IMR-90 (cell line): Measurements from ENCODE around the gene ARHGAP15. TPM values are rescaled to one million over a fixed set of nuclear protein-coding genes. Genes with fewer than 3 reads are reported as not detected.

ENCODE experiments used
- ATAC-seq: fragments of 200-7000 bp; cut with Tn5 transposase; 2 replicates; pipeline ENCODE4 v1.9.1; 2020; ENCODE audit warnings: low read depth, mild to moderate bottlenecking, moderate library complexity
- BruUV-seq: library from RNA; stranded (reverse); fragments of 400-500 nt; replicated peaks from 2 replicates; lab custom pipeline; 2021; lab: Mats Ljungman, UMichigan
- CTCF ChIA-PET: fragments of 300-600 bp; formaldehyde crosslinking; extraction: SDS; loops from one replicate; lab custom pipeline; 2021; ENCODE audit warnings: antibody characterized with exemption; lab: Yijun Ruan, JAX
- POLR2A ChIA-PET: fragments of 300-600 bp; sonication (Branson Sonifier 250); formaldehyde crosslinking; loops from one replicate; lab custom pipeline; 2022; ENCODE audit warnings: antibody characterized with exemption; ENCODE audit not compliant: unreplicated experiment; lab: Charles Lee
- DNase-seq: peaks from one replicate; pipeline ENCODE4 v3.0.0; 2013
- H2AFZ ChIP-seq: replicated peaks from 2 replicates; pipeline ENCODE3; 2013; ENCODE audit warnings: low read length, mild to moderate bottlenecking; ENCODE audit not compliant: poor library complexity
- H2AK5ac ChIP-seq: 2 replicates; pipeline ENCODE4 v1.6.1; 2013; ENCODE audit warnings: low read depth, low read length, inconsistent platforms
- H2AK9ac ChIP-seq: replicated peaks from 2 replicates; pipeline ENCODE3; 2013; ENCODE audit warnings: mild to moderate bottlenecking, low read depth, low read length, moderate library complexity; ENCODE audit not compliant: poor library complexity
- H2BK120ac ChIP-seq: 2 replicates; pipeline ENCODE4 v1.6.1; 2013; ENCODE audit warnings: low read depth, low read length, inconsistent platforms
- H2BK15ac ChIP-seq: 3 replicates; pipeline ENCODE4 v1.6.1; 2013; ENCODE audit warnings: low read depth, low read length, inconsistent platforms
- H2BK20ac ChIP-seq: 2 replicates; pipeline ENCODE4 v1.6.1; 2013; ENCODE audit warnings: low read depth, mild to moderate bottlenecking, inconsistent platforms, low read length, moderate library complexity
- H2BK5ac ChIP-seq: 2 replicates; pipeline ENCODE4 v1.6.1; 2013; ENCODE audit warnings: mild to moderate bottlenecking, low read depth, low read length, inconsistent platforms; ENCODE audit not compliant: poor library complexity, severe bottlenecking
- H3K14ac ChIP-seq: replicated peaks from 2 replicates; pipeline ENCODE4 v1.6.1; 2013; ENCODE audit warnings: low read depth, low read length, inconsistent platforms
- H3K18ac ChIP-seq: 2 replicates; pipeline ENCODE4 v1.6.1; 2013; ENCODE audit warnings: low read depth, low read length, control low read depth
- H3K23ac ChIP-seq: 2 replicates; pipeline ENCODE4 v1.6.1; 2013; ENCODE audit warnings: low read depth, low read length, inconsistent platforms
- H3K27ac ChIP-seq: 2 replicates; pipeline ENCODE4 v1.5.1; 2013; ENCODE audit warnings: mild to moderate bottlenecking, control low read depth, low read length; ENCODE audit not compliant: insufficient read depth
- H3K27me3 ChIP-seq: 2 replicates; pipeline ENCODE4 v1.6.1; 2013; ENCODE audit warnings: low read length; ENCODE audit not compliant: control insufficient read depth, insufficient read depth
- H3K36me3 ChIP-seq: 2 replicates; pipeline ENCODE4 v1.6.1; 2013; ENCODE audit warnings: low read length, mixed read lengths; ENCODE audit not compliant: control insufficient read depth, insufficient read depth
- H3K4ac ChIP-seq: 2 replicates; pipeline ENCODE4 v1.6.1; 2013; ENCODE audit warnings: low read depth, low read length, inconsistent platforms
- H3K4me1 ChIP-seq: 2 replicates; pipeline ENCODE4 v1.6.1; 2013; ENCODE audit warnings: low read length, mixed read lengths; ENCODE audit not compliant: control insufficient read depth, insufficient read depth
- H3K4me2 ChIP-seq: 2 replicates; pipeline ENCODE4 v1.6.1; 2013; ENCODE audit warnings: low read depth, mild to moderate bottlenecking, control low read depth, low read length, moderate library complexity
- H3K4me3 ChIP-seq: 2 replicates; pipeline ENCODE4 v1.5.1; 2013; ENCODE audit warnings: low read depth, mild to moderate bottlenecking, control low read depth, low read length, moderate library complexity; ENCODE audit not compliant: insufficient read depth
- H3K56ac ChIP-seq: 2 replicates; pipeline ENCODE4 v1.6.1; 2013; ENCODE audit warnings: low read length, inconsistent platforms; ENCODE audit not compliant: insufficient read depth; ENCODE audit errors: extremely low read depth
- H3K79me1 ChIP-seq, 2 experiments: 2 replicates each; pipeline ENCODE4 v1.6.1; 2013; ENCODE audit warnings: low read length in 2 of 2, inconsistent platforms in 1 of 2, low read depth in 1 of 2
- H3K9ac ChIP-seq: 2 replicates; pipeline ENCODE4 v1.6.1; 2013; ENCODE audit warnings: low read depth, low read length, control low read depth
- H3K9me1 ChIP-seq: 2 replicates; pipeline ENCODE4 v1.6.1; 2013; ENCODE audit warnings: low read length, inconsistent platforms; ENCODE audit not compliant: insufficient read depth
- H3K9me3 ChIP-seq: 2 replicates; pipeline ENCODE4 v1.6.1; 2013; ENCODE audit warnings: low read length; ENCODE audit not compliant: control insufficient read depth, insufficient read depth
- H4K20me1 ChIP-seq: 2 replicates; pipeline ENCODE4 v1.6.1; 2013; ENCODE audit warnings: low read length, inconsistent platforms; ENCODE audit not compliant: insufficient read depth
- H4K5ac ChIP-seq: 2 replicates; pipeline ENCODE4 v1.6.1; 2013; ENCODE audit warnings: mild to moderate bottlenecking, low read depth, low read length, control low read depth
- H4K8ac ChIP-seq, 2 experiments: 2 replicates each; pipeline ENCODE4 v1.6.1; 2013; ENCODE audit warnings: low read depth in 2 of 2, low read length in 2 of 2, control low read depth in 1 of 2, inconsistent platforms in 1 of 2
- H4K91ac ChIP-seq: 2 replicates; pipeline ENCODE4 v1.6.1; 2013; ENCODE audit warnings: low read depth, low read length, inconsistent platforms; ENCODE audit not compliant: insufficient read depth
- BHLHE40 ChIP-seq: fragments of 150-350 bp; IDR thresholded peaks from 2 replicates; pipeline ENCODE4 v1.6.1; 2016; ENCODE audit warnings: mild to moderate bottlenecking, low read depth, low read length
- CEBPB ChIP-seq: IDR thresholded peaks from 2 replicates; pipeline ENCODE4 v1.6.1; 2012; ENCODE audit warnings: low read depth, low read length, improper control_type of control experiment
- CHD1 ChIP-seq: IDR thresholded peaks from 2 replicates; pipeline ENCODE4 v1.6.1; 2012; ENCODE audit warnings: low read depth, low read length, improper control_type of control experiment
- CTCF ChIP-seq: conservative IDR thresholded peaks from 2 replicates; pipeline ENCODE4 v1.5.1; 2012; ENCODE audit warnings: mild to moderate bottlenecking, low read depth, low read length, improper control_type of control experiment
- FOS ChIP-seq: fragments of 150-350 bp; IDR thresholded peaks from 2 replicates; pipeline ENCODE4 v1.6.1; 2016; ENCODE audit warnings: low read depth, low read length
- MAFK ChIP-seq: IDR thresholded peaks from 2 replicates; pipeline ENCODE4 v1.6.1; 2012; ENCODE audit warnings: low read depth, low read length, improper control_type of control experiment
- MAZ ChIP-seq: IDR thresholded peaks from 2 replicates; pipeline ENCODE4 v1.6.1; 2012; ENCODE audit warnings: low read depth, mild to moderate bottlenecking, low read length, improper control_type of control experiment, moderate library complexity, borderline replicate concordance
- MXI1 ChIP-seq: IDR thresholded peaks from 2 replicates; pipeline ENCODE4 v1.6.1; 2012; ENCODE audit warnings: low read depth, mild to moderate bottlenecking, low read length, moderate library complexity, borderline replicate concordance
- NFE2L2 ChIP-seq: fragments of 150-350 bp; IDR thresholded peaks from 2 replicates; pipeline ENCODE4 v1.6.1; 2016; ENCODE audit warnings: low read depth, mild to moderate bottlenecking, low read length
- POLR2A ChIP-seq: IDR thresholded peaks from 2 replicates; pipeline ENCODE4 v1.6.1; 2012; ENCODE audit warnings: mild to moderate bottlenecking, low read depth, low read length
- RAD21 ChIP-seq: IDR thresholded peaks from 2 replicates; pipeline ENCODE4 v1.6.1; 2012; ENCODE audit warnings: low read length, improper control_type of control experiment
- RCOR1 ChIP-seq: IDR thresholded peaks from 2 replicates; pipeline ENCODE4 v1.6.1; 2012; ENCODE audit warnings: mild to moderate bottlenecking, low read length, improper control_type of control experiment; ENCODE audit not compliant: insufficient replicate concordance
- RFX5 ChIP-seq: IDR thresholded peaks from 2 replicates; pipeline ENCODE4 v1.8.0; 2012; ENCODE audit warnings: low read depth, mild to moderate bottlenecking, low read length, moderate library complexity
- SMC3 ChIP-seq: fragments of 150-350 bp; IDR thresholded peaks from 2 replicates; pipeline ENCODE4 v1.6.1; 2016; ENCODE audit warnings: low read depth, mild to moderate bottlenecking, antibody characterized with exemption, low read length, moderate library complexity
- USF2 ChIP-seq: fragments of 150-350 bp; IDR thresholded peaks from 2 replicates; pipeline ENCODE4 v1.6.1; 2017; ENCODE audit warnings: mild to moderate bottlenecking, antibody characterized with exemption, low read length, low read depth
- WGBS, 2 experiments: methylation state at CpG; one replicate each; pipeline versions ENCODE4 v1.1.5 to v1.1.7; 2013; ENCODE audit warnings: missing lambda C conversion rate in 2 of 2; ENCODE audit not compliant: insufficient read length in 1 of 2; ENCODE audit errors: extremely low coverage in 2 of 2; 5-methylcytosine and 5-hydroxymethylcytosine counted together
- dilution Hi-C: fragments of 300-500 bp; cut with HindIII; formaldehyde crosslinking; loops from one replicate; pipeline ENCODE4 v1.14.3; 2018; ENCODE audit warnings: low sequenced_read_pairs; ENCODE audit not compliant: unreplicated experiment
- in situ Hi-C: fragments of 300-500 bp; cut with MboI; formaldehyde crosslinking; loops from 3 replicates; pipeline ENCODE4 v1.14.3; 2019; ENCODE audit warnings: low sequenced_read_pairs, inconsistent platforms, mixed read lengths
- intact Hi-C: fragments of 100-400 bp; cut with micrococcal nuclease; formaldehyde crosslinking; loops from 2 replicates; pipeline ENCODE4 v1.10.0; 2022
- polyA plus RNA-seq, 3 experiments: library from polyadenylated mRNA; depleted of rRNA; stranded (reverse); fragments of >200 nt; gene quantifications; 2 replicates each; pipeline ENCODE4 v1.2.3, GENCODE V29; 2012; ENCODE audit warnings: low replicate concordance in 1 of 3
- total RNA-seq: library from RNA; depleted of rRNA; stranded (reverse); fragments of >200 nt; gene quantifications from 2 replicates; pipeline ENCODE4 v1.2.3, GENCODE V29; 2012
- TF ChIP-seq, protein P1 (sequence below): fragments of 150-350 bp; IDR thresholded peaks from 2 replicates; pipeline ENCODE4 v1.6.1; 2016; ENCODE audit warnings: low read depth, mild to moderate bottlenecking, low read length, moderate library complexity, borderline replicate concordance

The ARHGAP15 gene
- total and polyA plus RNA-seq, 2 of the 4 experiments (the other 2 are of a cell fraction), result not detected

DNA sequence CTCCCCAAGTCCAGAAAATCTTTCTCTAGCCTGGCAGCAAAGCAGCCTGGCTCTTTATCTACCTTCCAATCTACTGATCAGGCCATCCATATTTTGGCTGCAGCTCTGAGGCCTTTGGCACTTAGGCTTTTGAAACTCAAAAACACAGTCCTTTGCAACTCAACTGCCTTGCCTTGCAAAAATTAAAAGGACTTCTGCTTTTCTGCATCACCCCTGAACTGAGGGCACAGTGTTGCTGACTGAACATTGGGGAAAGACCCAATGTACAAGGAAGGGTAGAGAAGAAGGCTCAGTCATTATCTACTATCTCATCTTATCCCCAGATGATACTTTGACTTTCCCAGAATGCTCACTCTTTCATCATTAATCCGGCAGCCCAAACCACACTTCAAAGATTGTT, 625.5 kb downstream of the ARHGAP15 start:
- no peaks in the 10 kb centered on the region for H3K36me3 ChIP-seq
- DNase-seq, result no peak
- no peak for ATAC-seq
- no peaks in the 10 kb centered on the region for H3K9me1 ChIP-seq
- H3K14ac ChIP-seq, result no peak overlapping the region
- TF ChIP-seq MAZ, result no peak
- TF ChIP-seq NFE2L2, result no peak
- no peak for TF ChIP-seq POLR2A
- no peak for TF ChIP-seq RAD21
- no peak for TF ChIP-seq RFX5
- TF ChIP-seq MXI1, result no peak
- TF ChIP-seq CEBPB, result no peak
- no peak for TF ChIP-seq CHD1
- no peak for TF ChIP-seq USF2
- no peak for TF ChIP-seq SMC3
- TF ChIP-seq, protein P1, sequence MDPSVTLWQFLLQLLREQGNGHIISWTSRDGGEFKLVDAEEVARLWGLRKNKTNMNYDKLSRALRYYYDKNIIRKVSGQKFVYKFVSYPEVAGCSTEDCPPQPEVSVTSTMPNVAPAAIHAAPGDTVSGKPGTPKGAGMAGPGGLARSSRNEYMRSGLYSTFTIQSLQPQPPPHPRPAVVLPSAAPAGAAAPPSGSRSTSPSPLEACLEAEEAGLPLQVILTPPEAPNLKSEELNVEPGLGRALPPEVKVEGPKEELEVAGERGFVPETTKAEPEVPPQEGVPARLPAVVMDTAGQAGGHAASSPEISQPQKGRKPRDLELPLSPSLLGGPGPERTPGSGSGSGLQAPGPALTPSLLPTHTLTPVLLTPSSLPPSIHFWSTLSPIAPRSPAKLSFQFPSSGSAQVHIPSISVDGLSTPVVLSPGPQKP, result no peak
- TF ChIP-seq MAFK, result no peak
- no peak for TF ChIP-seq FOS
- no peak for TF ChIP-seq BHLHE40
- TF ChIP-seq CTCF, result no peak
- no peak for TF ChIP-seq RCOR1
- no peak overlapping the region for H2AK5ac ChIP-seq
- H4K91ac ChIP-seq, result no peak overlapping the region
- POLR2A ChIA-PET, result no interaction called here
- H2BK20ac ChIP-seq, result no peak overlapping the region
- no peak overlapping the region for H2AK9ac ChIP-seq
- no peak overlapping the region for H3K27ac ChIP-seq
- H2BK15ac ChIP-seq, result no peak overlapping the region
- H2BK5ac ChIP-seq, result no peak overlapping the region
- H3K56ac ChIP-seq, result no peak overlapping the region
- H3K4me1 ChIP-seq, result no peaks in the 10 kb centered on the region
- in situ Hi-C loops, result no loop called here
- H3K18ac ChIP-seq, result no peak overlapping the region
- H2AFZ ChIP-seq, result no peak overlapping the region
- H3K4me2 ChIP-seq, result no peak overlapping the region
- H3K27me3 ChIP-seq, result no peaks in the 10 kb centered on the region
- H3K79me1 ChIP-seq, result no peaks in the 10 kb centered on the region
- CTCF ChIA-PET, result no interaction called here
- H3K9me3 ChIP-seq, result no peaks in the 10 kb centered on the region
- no peak overlapping the region for H4K5ac ChIP-seq
- H3K4ac ChIP-seq, result no peak overlapping the region
- H4K20me1 ChIP-seq, result no peaks in the 10 kb centered on the region
- H3K23ac ChIP-seq, result no peak overlapping the region
- H3K4me3 ChIP-seq, result no peak overlapping the region
- WGBS, 2 experiments, result no CpG with 5 or more reads among the region's 1 CpG
- intact Hi-C loops, result no loop called here
- BruUV-seq, result no TSS peak
- no peak overlapping the region for H3K9ac ChIP-seq
- dilution Hi-C loops, result no loop called here
- no peak overlapping the region for H2BK120ac ChIP-seq
- H4K8ac ChIP-seq, result no peak overlapping the region
